ENCODE data around the gene NINJ2.

NINJ2 gene

GRCh38 chr12:612293-612692 lies 51.0 kb downstream of the NINJ2 start:
- TF ChIP-seq REST (IDR thresholded peaks at IDR 0.05; ENCODE audit: low read depth): no peak
- no peak for TF ChIP-seq EP300 (IDR thresholded peaks at IDR 0.05; ENCODE audit: borderline replicate concordance)
- no peak for TF ChIP-seq ZBTB7A (IDR thresholded peaks at IDR 0.05; ENCODE audit: low read depth)
- TF ChIP-seq TAF1 (IDR thresholded peaks at IDR 0.05; ENCODE audit: low read depth): no peak
- TF ChIP-seq FOXM1 (IDR thresholded peaks at IDR 0.05; ENCODE audit: borderline replicate concordance, low read depth): no peak
- no peak for TF ChIP-seq RAD21 (IDR thresholded peaks at IDR 0.05; ENCODE audit: low read depth)
- TF ChIP-seq TEAD4 (IDR thresholded peaks at IDR 0.05): no peak
- TF ChIP-seq EGR1 (IDR thresholded peaks at IDR 0.05): no peak
- TF ChIP-seq CEBPB (IDR thresholded peaks at IDR 0.05): no peak
- no peak for TF ChIP-seq YY1 (IDR thresholded peaks at IDR 0.05; ENCODE audit: low read depth)
- TF ChIP-seq CREB1 (IDR thresholded peaks at IDR 0.05; ENCODE audit: low read depth): no peak
- TF ChIP-seq USF1 (IDR thresholded peaks at IDR 0.05): no peak

- TF ChIP-seq MAX (IDR thresholded peaks at IDR 0.05): no peak
- no peak for TF ChIP-seq TEAD4 (IDR thresholded peaks at IDR 0.05)
- no peak for TF ChIP-seq EGR1 (IDR thresholded peaks at IDR 0.05)
- TF ChIP-seq NFIC (IDR thresholded peaks at IDR 0.05): no peak
- TF ChIP-seq ZBTB7A (IDR thresholded peaks at IDR 0.05; ENCODE audit: low read depth): no peak
- no peak for TF ChIP-seq USF1 (IDR thresholded peaks at IDR 0.05)
- no peak for TF ChIP-seq CEBPB (IDR thresholded peaks at IDR 0.05)
- TF ChIP-seq TAF1 (IDR thresholded peaks at IDR 0.05; ENCODE audit: low read depth): no peak
- no peak for TF ChIP-seq FOXM1 (IDR thresholded peaks at IDR 0.05; ENCODE audit: borderline replicate concordance, low read depth)
Measured at GRCh38 chr12:611721-612120, 51.5 kb downstream of the NINJ2 start.

GRCh38 chr12:608921-609320 lies 54.3 kb downstream of the NINJ2 start:
- TF ChIP-seq TCF12 (IDR thresholded peaks at IDR 0.05; ENCODE audit: low read depth): no peak
- no peak for TF ChIP-seq USF1 (IDR thresholded peaks at IDR 0.05)
- no peak for TF ChIP-seq CREB1 (IDR thresholded peaks at IDR 0.05; ENCODE audit: low read depth)
- TF ChIP-seq EP300 (IDR thresholded peaks at IDR 0.05; ENCODE audit: borderline replicate concordance): no peak
- TF ChIP-seq TEAD4 (IDR thresholded peaks at IDR 0.05): no peak
- TF ChIP-seq FOXM1 (IDR thresholded peaks at IDR 0.05; ENCODE audit: borderline replicate concordance, low read depth): no peak
- no peak for TF ChIP-seq TAF1 (IDR thresholded peaks at IDR 0.05; ENCODE audit: low read depth)
- no peak for TF ChIP-seq NFIC (IDR thresholded peaks at IDR 0.05)
- no peak for TF ChIP-seq CEBPB (IDR thresholded peaks at IDR 0.05)
- TF ChIP-seq ZBTB7A (IDR thresholded peaks at IDR 0.05; ENCODE audit: low read depth): no peak
- TF ChIP-seq EGR1 (IDR thresholded peaks at IDR 0.05): no peak
- TF ChIP-seq REST (IDR thresholded peaks at IDR 0.05; ENCODE audit: low read depth): no peak
- no peak for TF ChIP-seq YY1 (IDR thresholded peaks at IDR 0.05; ENCODE audit: low read depth)

DNA sequence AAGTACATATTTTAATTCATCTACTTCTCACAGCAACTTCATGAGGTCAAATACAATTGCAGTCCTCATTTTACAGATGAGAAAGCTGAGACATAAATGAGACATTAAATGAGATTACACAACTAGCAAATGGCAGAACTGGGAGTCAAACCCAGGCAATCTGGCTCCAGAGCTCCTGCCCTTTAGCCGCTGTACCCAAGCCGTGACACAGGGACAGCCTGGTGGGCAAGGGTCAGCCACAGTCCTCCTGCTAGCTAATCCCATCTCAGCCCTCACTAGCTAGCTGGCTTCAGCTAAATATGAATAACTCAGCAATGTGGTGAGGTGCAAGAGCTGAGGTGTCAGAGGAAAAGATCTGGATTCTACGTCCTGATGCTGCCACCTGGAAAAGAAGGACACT lies 54.8 kb downstream of the NINJ2 start:
- TF ChIP-seq ZBTB7A (IDR thresholded peaks at IDR 0.05; ENCODE audit: low read depth): no peak
- no peak for TF ChIP-seq YY1 (IDR thresholded peaks at IDR 0.05; ENCODE audit: low read depth)
- no peak for TF ChIP-seq EP300 (IDR thresholded peaks at IDR 0.05; ENCODE audit: borderline replicate concordance)
- no peak for TF ChIP-seq NFIC (IDR thresholded peaks at IDR 0.05)
- no peak for TF ChIP-seq CREB1 (IDR thresholded peaks at IDR 0.05; ENCODE audit: low read depth)
- TF ChIP-seq EGR1 (IDR thresholded peaks at IDR 0.05): no peak
- TF ChIP-seq CEBPB (IDR thresholded peaks at IDR 0.05): no peak
- TF ChIP-seq MAX (IDR thresholded peaks at IDR 0.05): no peak

DNA sequence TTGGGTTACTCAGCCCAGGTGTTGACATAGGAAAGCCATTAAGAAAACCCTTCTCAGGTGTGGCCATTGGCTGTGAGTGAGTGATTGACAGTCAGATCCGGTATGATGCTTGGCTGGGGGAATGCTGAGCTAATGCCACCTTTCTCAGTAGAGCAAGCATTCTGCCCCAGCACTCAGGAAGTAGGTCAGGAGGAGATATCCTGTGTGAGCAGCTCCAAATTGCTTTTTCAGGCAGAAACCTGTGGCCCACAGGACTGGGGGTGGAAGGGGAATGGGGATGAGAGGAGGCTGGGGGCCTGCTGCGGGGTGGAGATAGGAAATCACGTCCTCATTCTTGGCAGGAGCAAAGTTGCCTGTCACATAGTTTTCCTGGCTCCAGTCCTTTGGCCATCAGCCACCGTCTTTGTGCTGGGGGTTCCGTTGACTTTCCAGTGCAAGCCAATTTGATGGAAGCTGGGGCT lies 55.7 kb downstream of the NINJ2 start:
- TF ChIP-seq REST (IDR thresholded peaks at IDR 0.05; ENCODE audit: low read depth) (no peak), CREB1 (IDR thresholded peaks at IDR 0.05; ENCODE audit: low read depth) (no peak), CEBPB (IDR thresholded peaks at IDR 0.05) (no peak), TCF12 (IDR thresholded peaks at IDR 0.05; ENCODE audit: low read depth) (no peak)

Measured in Ishikawa (cell line).